Keratinocyte (primary cell): ENCODE measurements around the gene NFE2L3.

Source experiments
- EZH2 ChIP-seq: IDR thresholded peaks from one replicate; pipeline ENCODE4 v1.6.1; 2012; ENCODE audit warnings: inconsistent platforms, mild to moderate bottlenecking, low read length, moderate library complexity
- TF ChIP-seq, protein P1 (sequence below), 3 experiments: IDR thresholded peaks in 1 of 3; conservative IDR thresholded peaks in 1 of 3; optimal IDR thresholded peaks in 1 of 3; 2 replicates in 2 of 3; 3 replicates in 1 of 3; pipeline versions ENCODE3 to v1.5.1; 2011; ENCODE audit warnings: low read length in 3 of 3, mild to moderate bottlenecking in 3 of 3, moderate library complexity in 2 of 3, control low read depth in 1 of 3, inconsistent platforms in 1 of 3; ENCODE audit not compliant: insufficient read depth in 2 of 3; ENCODE audit errors: extremely low read depth in 1 of 3

DNA sequence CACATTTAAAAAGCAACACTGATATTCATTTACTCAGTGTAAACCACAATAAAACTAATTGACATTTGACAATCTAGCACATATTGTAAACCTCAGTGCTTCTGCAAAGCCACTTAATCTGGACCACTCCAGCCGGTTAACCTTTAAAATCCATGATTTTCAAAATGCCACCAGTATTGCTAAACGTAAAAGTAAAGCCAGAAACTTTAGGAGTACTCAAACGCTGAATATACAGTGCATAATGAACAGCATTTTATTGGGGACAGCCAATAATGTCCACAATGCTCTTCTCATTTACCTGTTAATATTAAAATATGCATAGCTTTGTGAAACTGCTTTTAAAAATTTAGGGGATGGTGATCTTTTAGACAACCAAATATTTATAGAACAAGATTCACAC lies 37.7 kb downstream of the NFE2L3 start:
- TF ChIP-seq, protein P1, sequence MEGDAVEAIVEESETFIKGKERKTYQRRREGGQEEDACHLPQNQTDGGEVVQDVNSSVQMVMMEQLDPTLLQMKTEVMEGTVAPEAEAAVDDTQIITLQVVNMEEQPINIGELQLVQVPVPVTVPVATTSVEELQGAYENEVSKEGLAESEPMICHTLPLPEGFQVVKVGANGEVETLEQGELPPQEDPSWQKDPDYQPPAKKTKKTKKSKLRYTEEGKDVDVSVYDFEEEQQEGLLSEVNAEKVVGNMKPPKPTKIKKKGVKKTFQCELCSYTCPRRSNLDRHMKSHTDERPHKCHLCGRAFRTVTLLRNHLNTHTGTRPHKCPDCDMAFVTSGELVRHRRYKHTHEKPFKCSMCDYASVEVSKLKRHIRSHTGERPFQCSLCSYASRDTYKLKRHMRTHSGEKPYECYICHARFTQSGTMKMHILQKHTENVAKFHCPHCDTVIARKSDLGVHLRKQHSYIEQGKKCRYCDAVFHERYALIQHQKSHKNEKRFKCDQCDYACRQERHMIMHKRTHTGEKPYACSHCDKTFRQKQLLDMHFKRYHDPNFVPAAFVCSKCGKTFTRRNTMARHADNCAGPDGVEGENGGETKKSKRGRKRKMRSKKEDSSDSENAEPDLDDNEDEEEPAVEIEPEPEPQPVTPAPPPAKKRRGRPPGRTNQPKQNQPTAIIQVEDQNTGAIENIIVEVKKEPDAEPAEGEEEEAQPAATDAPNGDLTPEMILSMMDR (optimal IDR thresholded peaks at IDR 0.05 in 1 of 3, IDR thresholded peaks at IDR 0.05 in 1 of 3, conservative IDR thresholded peaks at IDR 0.05 in 1 of 3; ENCODE audit: extremely low read depth in 1 of 3, insufficient read depth in 2 of 3, low read length in 3 of 3), result no peak
- TF ChIP-seq EZH2, result no peak
